ENCODE data around the gene NPM1. TPM values are rescaled to one million over a fixed set of nuclear protein-coding genes. Genes with fewer than 3 reads are reported as not detected.
A peak's percentile ranks its signal among the peaks of the same experiment; 100 is the strongest.

NPM1 gene
- total RNA-seq, 4 donors from 2014 or later, result 532 to 835 (median 744) TPM

DNA sequence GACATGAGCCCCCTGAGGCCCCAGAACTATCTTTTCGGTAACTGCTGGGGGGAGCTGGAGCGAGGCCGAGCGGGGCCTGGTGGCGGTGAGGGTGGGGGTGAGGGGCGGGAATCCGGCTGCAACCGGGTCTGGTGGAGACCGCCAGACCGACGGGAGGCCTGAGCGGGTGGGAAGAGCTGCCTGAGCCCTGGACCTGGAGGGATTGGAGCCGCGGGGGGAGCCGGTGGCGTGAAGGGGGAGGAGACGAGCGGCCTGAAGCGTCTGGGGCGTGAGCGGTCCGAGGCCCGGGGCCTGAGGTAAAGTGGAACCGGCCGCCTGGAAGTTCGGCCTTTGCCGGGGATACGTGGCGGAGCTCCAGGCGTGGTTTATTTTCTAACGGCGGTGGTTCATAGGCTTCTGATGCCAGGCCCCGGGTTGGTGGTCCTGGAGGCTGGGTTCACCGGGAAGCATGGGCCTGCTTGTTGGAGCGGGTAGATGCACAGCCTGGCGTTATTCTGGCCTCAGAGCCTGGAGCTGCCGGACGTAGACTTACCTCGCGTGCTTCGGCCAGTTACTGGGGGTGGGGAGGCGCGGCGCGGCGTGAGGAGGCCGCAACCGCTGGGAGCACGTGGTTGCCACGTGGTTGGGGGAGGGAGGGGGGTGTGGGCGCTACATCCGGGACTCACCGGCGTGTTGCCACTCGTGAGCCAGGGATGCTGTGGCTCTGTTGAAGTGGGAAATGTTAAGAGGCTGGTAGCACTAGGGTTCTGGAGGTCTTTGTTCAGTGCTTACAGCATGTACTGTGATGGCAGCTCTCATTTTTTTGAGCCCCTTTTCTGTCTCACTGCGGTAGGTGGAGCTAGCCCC is 544 bp downstream of the NPM1 start:
- H3K27me3 ChIP-seq, result no peaks in the 10 kb centered on the region
- 0 to 7% methylated on average over 2 to 6 of the region's 56 CpGs for WGBS, 2 donors (ENCODE audit: low coverage in 1 of 2)
- H3K27ac ChIP-seq, result peak overlapping the region; percentile 89 to 95 (median 94)
- H3K4me1 ChIP-seq, result peaks cover 0 to 53% (median 0%) of the 10 kb centered on the region in 3 donors
- H3K9me3 ChIP-seq, result no peaks in the 10 kb centered on the region
- peak overlapping the region; percentile 94 to 98 for H3K4me3 ChIP-seq
- peak; percentile 52 for TF ChIP-seq POLR2AphosphoS5 (IDR thresholded peaks at IDR 0.05)
- TF ChIP-seq, protein P1, sequence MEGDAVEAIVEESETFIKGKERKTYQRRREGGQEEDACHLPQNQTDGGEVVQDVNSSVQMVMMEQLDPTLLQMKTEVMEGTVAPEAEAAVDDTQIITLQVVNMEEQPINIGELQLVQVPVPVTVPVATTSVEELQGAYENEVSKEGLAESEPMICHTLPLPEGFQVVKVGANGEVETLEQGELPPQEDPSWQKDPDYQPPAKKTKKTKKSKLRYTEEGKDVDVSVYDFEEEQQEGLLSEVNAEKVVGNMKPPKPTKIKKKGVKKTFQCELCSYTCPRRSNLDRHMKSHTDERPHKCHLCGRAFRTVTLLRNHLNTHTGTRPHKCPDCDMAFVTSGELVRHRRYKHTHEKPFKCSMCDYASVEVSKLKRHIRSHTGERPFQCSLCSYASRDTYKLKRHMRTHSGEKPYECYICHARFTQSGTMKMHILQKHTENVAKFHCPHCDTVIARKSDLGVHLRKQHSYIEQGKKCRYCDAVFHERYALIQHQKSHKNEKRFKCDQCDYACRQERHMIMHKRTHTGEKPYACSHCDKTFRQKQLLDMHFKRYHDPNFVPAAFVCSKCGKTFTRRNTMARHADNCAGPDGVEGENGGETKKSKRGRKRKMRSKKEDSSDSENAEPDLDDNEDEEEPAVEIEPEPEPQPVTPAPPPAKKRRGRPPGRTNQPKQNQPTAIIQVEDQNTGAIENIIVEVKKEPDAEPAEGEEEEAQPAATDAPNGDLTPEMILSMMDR (IDR thresholded peaks at IDR 0.05), result no peak
- peaks cover 0 to 22% of the 10 kb centered on the region in 2 donors for H3K36me3 ChIP-seq
- peak; percentile 50 for ATAC-seq

GRCh38 chr5:171388816-171389168 is 1.1 kb downstream of the NPM1 start:
- H3K27ac ChIP-seq, result peak overlapping the region in 3 of 4 donors; percentile 89 to 95 (median 93)
- TF ChIP-seq POLR2A (IDR thresholded peaks at IDR 0.05) (no peak), POLR2AphosphoS5 (IDR thresholded peaks at IDR 0.05) (no peak), EP300 (IDR thresholded peaks at IDR 0.05) (no peak)
- TF ChIP-seq, protein P1 (IDR thresholded peaks at IDR 0.05), result no peak
- WGBS, 2 donors (ENCODE audit: low coverage in 1 of 2), result 4 to 10% methylated on average over 12 to 14 of the region's 14 CpGs
- H3K27me3 ChIP-seq, result no peaks in the 10 kb centered on the region
- H3K9me3 ChIP-seq, result no peaks in the 10 kb centered on the region
- H3K36me3 ChIP-seq, result peaks cover 0 to 28% of the 10 kb centered on the region in 2 donors
- ATAC-seq, result no peak
- H3K4me3 ChIP-seq, result peak overlapping the region; percentile 94 to 98
- H3K4me1 ChIP-seq, result peaks cover 0 to 53% (median 0%) of the 10 kb centered on the region in 3 donors

GRCh38 chr5:171390883-171391677 is 3.4 kb downstream of the NPM1 start:
- ATAC-seq, result no peak
- WGBS, 2 donors (ENCODE audit: low coverage in 1 of 2), result 58 to 60% methylated on average over 4 to 8 of the region's 8 CpGs
- Histone ChIP-seq H3K9me3 (no peaks in the 10 kb centered on the region), H3K4me3 (no peak overlapping the region), H3K4me1 (peaks cover 0 to 53% (median 0%) of the 10 kb centered on the region in 3 donors), H3K27me3 (no peaks in the 10 kb centered on the region), H3K36me3 (peaks cover 0 to 51% of the 10 kb centered on the region in 2 donors), H3K27ac (no peak overlapping the region)
- TF ChIP-seq EP300 (IDR thresholded peaks at IDR 0.05) (no peak), POLR2A (IDR thresholded peaks at IDR 0.05) (no peak), POLR2AphosphoS5 (IDR thresholded peaks at IDR 0.05) (no peak)
- TF ChIP-seq, protein P1 (IDR thresholded peaks at IDR 0.05), result no peak

DNA sequence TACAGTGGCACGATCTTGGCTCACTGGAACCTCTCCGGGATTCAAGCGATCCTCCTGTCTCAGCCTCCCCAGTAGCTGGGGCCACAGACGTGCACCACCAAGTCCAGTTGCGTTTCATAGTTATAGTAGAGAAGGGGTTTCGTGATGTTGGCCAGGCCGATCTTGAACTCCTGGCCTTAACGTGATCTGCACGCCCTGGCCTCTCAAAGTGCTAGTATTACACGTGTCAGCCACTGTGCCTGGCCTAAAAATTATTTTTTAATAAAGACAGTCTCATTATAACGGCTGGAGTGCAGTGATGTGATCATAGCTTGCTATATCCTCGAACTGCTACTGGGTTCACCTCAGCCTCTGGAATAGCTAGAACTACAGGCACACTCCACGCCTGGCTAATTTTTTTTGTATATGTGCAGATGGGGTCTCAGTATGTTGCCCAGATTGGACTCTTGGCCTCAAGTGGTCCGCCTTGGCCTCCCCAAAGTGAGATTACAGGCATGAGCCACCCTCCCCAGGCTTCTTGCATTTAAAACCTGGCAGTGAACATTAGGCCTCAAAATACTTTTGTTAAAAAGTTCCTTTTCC is 4.4 kb downstream of the NPM1 start:
- Histone ChIP-seq H3K27ac (no peak overlapping the region), H3K9me3 (no peaks in the 10 kb centered on the region), H3K4me3 (no peak overlapping the region), H3K27me3 (no peaks in the 10 kb centered on the region), H3K4me1 (peaks cover 0 to 52% (median 0%) of the 10 kb centered on the region in 3 donors), H3K36me3 (peaks cover 0 to 61% of the 10 kb centered on the region in 2 donors)
- ATAC-seq, result no peak
- WGBS, 2 donors (ENCODE audit: low coverage in 1 of 2), result 72 to 86% methylated on average over 9 to 11 of the region's 14 CpGs
- TF ChIP-seq EP300 (IDR thresholded peaks at IDR 0.05), result no peak
- TF ChIP-seq, protein P1 (IDR thresholded peaks at IDR 0.05), result no peak
- no peak for TF ChIP-seq POLR2A (IDR thresholded peaks at IDR 0.05)

All from gastroesophageal sphincter (tissue), 4 donors.